ENCODE measurements around the gene B4GALT1. TPM values are rescaled to one million over a fixed set of nuclear protein-coding genes. Genes with fewer than 3 reads are reported as not detected.

Gene B4GALT1, protein sequence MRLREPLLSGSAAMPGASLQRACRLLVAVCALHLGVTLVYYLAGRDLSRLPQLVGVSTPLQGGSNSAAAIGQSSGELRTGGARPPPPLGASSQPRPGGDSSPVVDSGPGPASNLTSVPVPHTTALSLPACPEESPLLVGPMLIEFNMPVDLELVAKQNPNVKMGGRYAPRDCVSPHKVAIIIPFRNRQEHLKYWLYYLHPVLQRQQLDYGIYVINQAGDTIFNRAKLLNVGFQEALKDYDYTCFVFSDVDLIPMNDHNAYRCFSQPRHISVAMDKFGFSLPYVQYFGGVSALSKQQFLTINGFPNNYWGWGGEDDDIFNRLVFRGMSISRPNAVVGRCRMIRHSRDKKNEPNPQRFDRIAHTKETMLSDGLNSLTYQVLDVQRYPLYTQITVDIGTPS
- 38.6 and 116 TPM in 2 replicates for total RNA-seq

DNA sequence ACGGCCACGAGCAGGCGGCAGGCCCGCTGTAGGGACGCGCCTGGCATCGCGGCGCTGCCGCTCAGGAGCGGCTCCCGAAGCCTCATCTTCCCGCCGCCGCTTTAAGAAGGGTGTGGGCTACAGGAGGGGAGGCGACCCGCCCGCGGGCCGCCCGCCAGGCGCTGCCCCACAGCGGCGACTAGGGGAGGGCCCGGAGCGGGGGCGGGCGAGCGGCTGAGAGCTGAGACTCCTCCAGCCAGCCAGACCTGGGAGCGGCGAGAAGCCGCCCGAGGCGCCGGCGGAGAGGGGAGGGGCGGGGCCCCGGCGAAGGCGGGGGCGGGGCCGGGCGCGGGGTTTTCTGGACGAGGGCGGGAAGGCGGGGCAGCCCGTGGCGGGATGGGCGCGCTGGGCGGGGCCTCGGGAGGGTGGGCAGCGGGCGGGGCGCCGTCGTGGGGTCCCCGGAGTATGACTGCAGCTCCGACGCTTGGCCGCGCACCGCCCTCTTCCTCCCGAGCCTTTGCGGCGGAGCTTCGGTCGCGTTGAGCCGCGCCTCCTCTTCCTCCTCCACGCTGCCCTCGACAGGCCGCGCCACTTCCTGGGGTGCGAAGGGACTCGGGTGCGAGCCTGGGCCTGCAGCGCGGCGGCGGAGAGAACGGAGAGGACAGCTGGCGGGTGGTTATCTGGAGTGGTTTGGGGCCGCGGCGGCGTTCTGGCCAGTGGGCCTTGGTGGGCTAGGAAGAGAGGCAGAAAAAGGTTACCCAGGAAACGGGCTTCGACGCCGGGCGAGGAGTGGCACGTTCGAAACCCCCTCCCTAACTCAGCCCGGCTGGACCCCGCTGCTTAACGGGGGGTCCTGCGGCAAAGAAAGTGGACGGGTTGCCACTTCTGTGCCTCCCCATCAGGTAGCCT is at the start of gene B4GALT1:
Gene B4GALT1 (minus strand): TSS at position 253 of the 888 bp plus-strand sequence. CDS start 167 bp downstream, at position 86.

DNA sequence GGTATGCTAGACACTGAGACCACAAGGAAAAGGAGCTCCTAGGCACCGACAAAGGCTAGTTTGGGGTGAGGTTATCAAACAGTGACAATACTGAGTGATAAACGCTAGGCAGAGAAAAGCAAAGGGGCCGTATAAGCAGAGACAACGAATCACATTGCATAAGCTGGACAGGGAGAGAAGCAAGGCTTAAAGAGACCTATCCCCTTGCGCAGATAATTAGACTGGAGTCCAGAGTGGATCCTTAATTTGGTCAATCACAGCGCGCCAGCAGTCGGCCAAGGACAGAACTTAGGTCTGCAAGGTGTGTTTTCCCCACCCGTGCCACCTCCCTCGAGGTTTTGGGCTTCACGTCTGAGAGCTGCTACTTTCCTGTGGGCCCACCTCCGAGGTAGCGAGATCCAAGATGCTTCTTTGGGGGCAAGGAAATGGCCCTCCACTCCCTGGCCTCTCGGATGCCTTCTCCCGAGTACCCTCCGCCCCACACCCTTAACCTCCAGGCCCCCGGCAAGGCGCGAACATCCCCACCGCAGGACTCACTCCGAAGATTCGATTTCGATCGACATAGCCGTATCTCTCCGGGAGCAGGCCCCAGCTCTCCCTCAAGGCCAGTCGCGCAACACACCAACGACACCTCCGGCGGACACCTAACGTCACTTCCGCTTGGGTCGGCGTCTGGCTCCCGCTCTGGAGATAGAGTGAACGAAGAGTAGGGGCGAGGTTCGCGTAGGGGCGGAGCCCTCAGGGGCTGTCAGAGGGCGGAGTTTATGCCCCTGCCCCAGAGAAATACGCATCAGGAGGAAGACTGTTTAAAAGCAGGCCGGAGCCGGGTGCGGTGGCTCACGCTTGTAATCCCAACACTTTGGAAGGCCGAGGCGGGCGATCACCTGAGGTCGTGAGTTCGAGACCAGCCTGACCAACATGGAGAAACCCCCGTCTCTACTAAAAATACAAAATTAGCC is 90.8 kb downstream of the B4GALT1 start, which contains the start of gene SMU1:
Gene SMU1 (minus strand): TSS at position 629 of the 959 bp plus-strand sequence. CDS start 66 bp downstream, at position 563.

Other genes with a start within 250 kb of the B4GALT1 start
- gene APTX, start 165.7 kb downstream of the B4GALT1 start, total RNA-seq, result 63.0 and 83.0 TPM in 2 replicates
- 25.6 and 101 TPM in 2 replicates for gene DNAJA1, start 142.1 kb downstream of the B4GALT1 start, total RNA-seq
- 35.9 and 38.0 TPM in 2 replicates for gene SMU1, start 90.7 kb downstream of the B4GALT1 start, total RNA-seq
- gene SPINK4, start 72.8 kb upstream of the B4GALT1 start, total RNA-seq, result not detected in 2 replicates
- 49.8 and 53.7 TPM in 2 replicates for gene BAG1, start 97.4 kb upstream of the B4GALT1 start, total RNA-seq
- 130 and 151 TPM in 2 replicates for gene CHMP5, start 97.7 kb upstream of the B4GALT1 start, total RNA-seq
- gene NFX1, start 123.2 kb upstream of the B4GALT1 start, total RNA-seq, result 26.3 and 34.9 TPM in 2 replicates
- gene AQP7, start 235.2 kb upstream of the B4GALT1 start, total RNA-seq, result 0.07 TPM in 1 of 2 replicates, not detected in the other